Activated T-cell treated with anti-CD3 and anti-CD28 coated beads, Interleukin-2, amount 50 U/mL, for 1 hour (primary cell): ENCODE data around the gene ATXN1.
A peak's percentile ranks its signal among the peaks of the same experiment; 100 is the strongest.

Experiments used
- DNase-seq: peaks from one replicate; pipeline ENCODE4 v3.0.0-alpha.2; 2020

ATXN1 gene

GRCh38 chr6:16345449-16346330 is 415.6 kb downstream of the ATXN1 start:
- no peak for DNase-seq

- DNase-seq: no peak
Observed at GRCh38 chr6:16344756-16345155, 416.5 kb downstream of the ATXN1 start.

- no peak for DNase-seq
Observed at GRCh38 chr6:16343593-16343992, 417.7 kb downstream of the ATXN1 start.

GRCh38 chr6:16339265-16339587 is 422.0 kb downstream of the ATXN1 start:
- no peak for DNase-seq

GRCh38 chr6:16338577-16339264 is 422.5 kb downstream of the ATXN1 start:
- DNase-seq: no peak

GRCh38 chr6:16337295-16337975 is 423.8 kb downstream of the ATXN1 start:
- no peak for DNase-seq

- DNase-seq: no peak
Observed at GRCh38 chr6:16336911-16337294, 424.4 kb downstream of the ATXN1 start.

- DNase-seq: no peak
Observed at GRCh38 chr6:16336056-16336818, 425.0 kb downstream of the ATXN1 start.

- DNase-seq: no peak
Observed at GRCh38 chr6:16335176-16335575, 426.1 kb downstream of the ATXN1 start.

GRCh38 chr6:16334671-16335070 is 426.6 kb downstream of the ATXN1 start:
- DNase-seq: no peak

GRCh38 chr6:16333580-16333979 is 427.7 kb downstream of the ATXN1 start:
- DNase-seq: no peak

GRCh38 chr6:16332175-16332542 is 429.1 kb downstream of the ATXN1 start:
- DNase-seq: peak; percentile 77

- DNase-seq: peak; percentile 61
Observed at GRCh38 chr6:16331384-16332174, 429.7 kb downstream of the ATXN1 start.

- DNase-seq: no peak
Observed at GRCh38 chr6:16329233-16329632, 432.0 kb downstream of the ATXN1 start.

GRCh38 chr6:16327777-16328325 is 433.4 kb downstream of the ATXN1 start:
- no peak for DNase-seq

GRCh38 chr6:16326971-16327776 is 434.1 kb downstream of the ATXN1 start:
- DNase-seq: no peak

- DNase-seq: no peak
Observed at GRCh38 chr6:16326531-16326930, 434.7 kb downstream of the ATXN1 start.

GRCh38 chr6:16324606-16325225 is 436.5 kb downstream of the ATXN1 start:
- DNase-seq: no peak

- no peak for DNase-seq
Observed at GRCh38 chr6:16324184-16324583, 437.1 kb downstream of the ATXN1 start.

GRCh38 chr6:16322666-16323312 is 438.5 kb downstream of the ATXN1 start:
- peak; percentile 74 for DNase-seq
